AG09309 (cell line): Measurements from ENCODE around the gene ADAMTS2.

Source experiments
- DNase-seq: peaks from one replicate; pipeline ENCODE4 v3.0.0-alpha.2; 2010; ENCODE audit warnings: low read depth
- H3K4me3 ChIP-seq: 2 replicates; pipeline ENCODE4 v1.5.1; 2011; ENCODE audit warnings: mild to moderate bottlenecking, low read depth, low read length, moderate library complexity; ENCODE audit not compliant: control insufficient read depth
- CTCF ChIP-seq: IDR thresholded peaks from 2 replicates; pipeline ENCODE4 v1.5.1; 2011; ENCODE audit warnings: mild to moderate bottlenecking, low read depth, low read length, inconsistent platforms; ENCODE audit not compliant: insufficient read depth, control insufficient read depth; ENCODE audit errors: missing control alignments

ADAMTS2 gene

GRCh38 chr5:179228341-179229121, 116.7 kb downstream of the ADAMTS2 start:
- no peak for TF ChIP-seq CTCF
- H3K4me3 ChIP-seq: no peak overlapping the region
- DNase-seq: no peak

GRCh38 chr5:179227580-179228311, 117.5 kb downstream of the ADAMTS2 start:
- H3K4me3 ChIP-seq: no peak overlapping the region
- no peak for TF ChIP-seq CTCF
- DNase-seq: no peak

DNA sequence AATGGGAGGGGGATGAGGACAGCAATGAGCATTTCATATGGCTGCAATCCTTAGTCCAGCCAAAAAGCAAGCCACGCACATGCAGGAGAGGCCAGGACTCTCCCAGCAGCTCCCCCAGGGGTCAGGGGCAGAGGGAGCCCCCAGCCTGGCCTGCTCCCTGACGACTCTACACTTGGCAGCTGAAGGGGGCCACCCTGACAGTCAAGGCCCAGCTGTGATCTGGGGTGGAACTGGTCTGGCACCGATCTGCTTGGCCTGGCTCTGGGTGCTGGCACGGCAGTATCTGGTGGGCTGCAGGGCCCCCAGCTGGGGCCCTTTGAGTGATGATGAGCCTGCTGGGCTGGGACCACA, 118.1 kb downstream of the ADAMTS2 start:
- DNase-seq: no peak
- no peak overlapping the region for H3K4me3 ChIP-seq
- no peak for TF ChIP-seq CTCF

GRCh38 chr5:179226696-179227095, 118.6 kb downstream of the ADAMTS2 start:
- TF ChIP-seq CTCF: no peak
- no peak overlapping the region for H3K4me3 ChIP-seq
- DNase-seq: no peak

DNA sequence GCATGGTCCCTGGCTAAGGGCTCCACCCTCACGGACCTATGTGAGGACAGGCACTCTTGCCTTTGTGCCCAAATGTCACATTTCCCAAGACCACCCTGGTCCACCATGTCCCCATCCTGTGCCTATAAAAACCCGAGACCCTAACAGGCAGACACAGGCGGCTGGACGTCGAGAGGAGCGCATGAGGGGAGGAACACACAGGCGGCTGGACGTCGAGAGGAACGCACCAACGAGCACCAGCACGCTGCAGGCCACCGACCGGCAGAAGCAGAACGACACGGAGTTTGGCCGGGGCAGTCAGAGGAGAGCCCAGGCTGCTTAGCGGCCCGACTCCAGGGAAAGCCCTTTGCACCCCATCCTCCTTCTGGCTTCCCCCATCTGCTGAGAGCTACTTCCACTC, 119.9 kb downstream of the ADAMTS2 start:
- TF ChIP-seq CTCF: no peak
- DNase-seq: no peak
- H3K4me3 ChIP-seq: no peak overlapping the region

DNA sequence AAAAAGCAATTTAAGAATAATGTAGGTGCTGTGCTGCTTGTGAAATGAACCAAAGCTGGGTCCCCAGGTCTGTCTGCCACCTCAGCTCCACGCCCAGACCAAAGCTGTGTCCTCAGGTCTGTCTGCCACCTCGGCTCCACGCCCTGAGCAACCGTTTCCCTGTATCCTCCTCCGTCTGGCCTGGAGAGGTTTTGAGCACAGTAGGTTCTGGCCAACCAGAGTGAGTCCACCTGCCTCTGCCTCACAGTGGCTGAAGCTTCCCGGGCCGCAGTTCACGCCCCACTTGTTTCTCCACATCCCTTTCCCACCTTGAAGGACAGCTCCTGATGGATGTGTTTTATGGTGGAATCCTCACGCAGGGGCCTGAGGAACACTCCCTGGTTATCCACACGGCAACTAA, 120.5 kb downstream of the ADAMTS2 start:
- no peak for DNase-seq
- no peak for TF ChIP-seq CTCF
- H3K4me3 ChIP-seq: no peak overlapping the region

DNA sequence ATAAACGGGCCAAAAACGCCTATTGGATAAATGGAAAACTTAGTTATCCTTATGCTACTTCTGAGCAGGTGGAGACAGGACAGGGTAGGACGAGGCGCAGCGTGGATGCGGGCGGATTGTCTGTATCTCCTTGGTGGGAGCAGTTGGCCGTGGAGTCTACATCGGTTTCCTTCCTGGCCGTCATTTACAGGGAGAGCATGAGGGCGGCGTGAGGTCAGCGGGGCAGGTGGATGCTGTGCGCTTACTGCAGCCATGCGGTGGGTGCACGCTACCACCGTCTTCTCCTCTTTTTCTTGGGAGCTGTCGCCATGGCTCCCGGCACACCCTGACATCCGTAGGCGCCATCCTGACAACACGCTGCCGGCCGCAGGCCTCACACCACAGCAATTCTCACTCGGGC, 121.3 kb downstream of the ADAMTS2 start:
- no peak overlapping the region for H3K4me3 ChIP-seq
- TF ChIP-seq CTCF: no peak
- no peak for DNase-seq
